Stimulated activated CD8-positive, alpha-beta memory T cell treated with anti-CD3 and anti-CD28 coated beads, Interleukin-2, amount 100 ng/mL, for 48 hours (primary cell): ENCODE data around the gene DPYD.
"Not testable (repeated sequence)": the region's sequence is repeated elsewhere in the genome, so short reads cannot be mapped to it uniquely, and the experiment has no call there.

Source experiments
- DNase-seq, 2 donors: peaks; one replicate each; pipeline ENCODE4 v3.0.0-alpha.2; 2020; ENCODE audit warnings: low read depth in 2 of 2

Gene DPYD

DNA sequence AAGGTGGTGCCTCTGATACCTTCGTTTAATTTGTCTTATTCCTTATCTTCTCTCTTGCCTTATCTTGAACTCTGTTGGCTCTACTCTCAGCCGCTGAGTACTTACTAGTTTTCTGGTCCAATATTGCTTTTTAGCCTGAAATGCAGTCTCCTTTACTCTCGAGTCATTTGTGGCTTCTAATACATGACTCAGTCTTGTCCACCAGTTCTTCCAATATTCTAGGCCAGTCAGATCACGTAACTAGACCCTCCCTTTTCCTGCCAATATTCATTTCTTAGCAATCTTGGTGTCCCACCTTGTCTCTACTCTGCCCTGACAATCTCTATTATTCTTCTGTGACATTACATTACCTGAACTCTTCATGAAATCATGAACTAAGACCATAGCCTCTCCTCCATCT is 555.8 kb downstream of the DPYD start:
- no peak for DNase-seq

- DNase-seq = no peak
Measured at GRCh38 chr1:97364086-97364485, 556.7 kb downstream of the DPYD start.

- no peak for DNase-seq
Measured at GRCh38 chr1:97356309-97356708, 564.5 kb downstream of the DPYD start.

DNA sequence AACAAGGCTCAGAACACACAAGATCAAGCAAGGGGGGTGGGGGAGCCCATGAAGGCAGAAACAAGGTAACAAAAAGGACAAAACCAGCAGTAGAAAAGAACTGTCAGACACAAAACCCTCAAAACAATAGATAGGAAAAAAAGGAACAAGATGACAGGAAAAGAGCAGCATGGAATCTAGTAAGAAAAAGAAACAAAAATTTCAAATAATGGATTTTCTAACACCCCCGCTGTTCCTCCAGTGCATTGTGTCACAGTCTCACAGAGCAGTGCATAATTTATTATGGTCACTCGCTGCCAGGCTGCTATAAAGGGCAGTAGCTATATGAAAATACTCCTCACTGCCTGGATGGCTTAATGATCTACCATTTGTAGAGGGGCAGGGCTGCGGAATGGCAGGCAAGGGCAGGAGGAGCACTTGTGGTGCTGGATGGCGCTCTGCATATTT is 567.9 kb downstream of the DPYD start:
- DNase-seq = no peak

GRCh38 chr1:97351846-97352245 is 569.0 kb downstream of the DPYD start:
- DNase-seq = no peak

GRCh38 chr1:97350662-97351061 is 570.2 kb downstream of the DPYD start:
- no peak for DNase-seq

- no peak for DNase-seq
Measured at GRCh38 chr1:97350241-97350640, 570.6 kb downstream of the DPYD start.

GRCh38 chr1:97349794-97350193 is 571.0 kb downstream of the DPYD start:
- DNase-seq = not testable (repeated sequence)

DNA sequence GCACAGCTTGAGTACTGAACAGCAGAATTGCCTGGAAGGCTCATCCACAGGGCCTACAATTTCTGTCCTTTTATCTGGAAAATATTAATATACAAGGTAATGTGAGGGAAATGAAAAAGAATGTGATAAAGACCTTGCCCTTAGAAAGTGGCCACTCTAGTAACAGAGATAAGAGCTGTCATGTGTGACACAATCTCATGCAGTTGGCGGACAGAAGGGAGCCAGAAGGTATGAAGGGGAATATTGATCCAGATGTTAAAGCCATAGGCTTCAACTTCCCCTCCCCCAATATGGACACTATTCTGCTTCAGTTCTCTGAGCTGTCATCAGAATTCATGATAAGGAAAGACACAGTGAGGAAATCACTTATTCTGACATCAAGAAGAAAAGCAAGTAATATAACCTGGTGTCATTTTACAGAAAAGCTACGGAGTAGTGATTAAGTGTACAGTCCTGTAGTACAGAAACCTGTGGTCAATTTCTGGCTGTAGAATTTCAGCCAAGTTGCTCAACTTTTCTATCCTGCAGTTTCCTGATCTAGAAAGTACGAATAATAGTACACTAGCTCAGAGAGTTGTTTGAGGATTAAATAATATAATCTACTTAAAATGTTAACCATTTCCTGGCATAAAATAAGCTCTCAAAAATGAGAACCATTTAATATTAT is 572.1 kb downstream of the DPYD start:
- no peak for DNase-seq

DNA sequence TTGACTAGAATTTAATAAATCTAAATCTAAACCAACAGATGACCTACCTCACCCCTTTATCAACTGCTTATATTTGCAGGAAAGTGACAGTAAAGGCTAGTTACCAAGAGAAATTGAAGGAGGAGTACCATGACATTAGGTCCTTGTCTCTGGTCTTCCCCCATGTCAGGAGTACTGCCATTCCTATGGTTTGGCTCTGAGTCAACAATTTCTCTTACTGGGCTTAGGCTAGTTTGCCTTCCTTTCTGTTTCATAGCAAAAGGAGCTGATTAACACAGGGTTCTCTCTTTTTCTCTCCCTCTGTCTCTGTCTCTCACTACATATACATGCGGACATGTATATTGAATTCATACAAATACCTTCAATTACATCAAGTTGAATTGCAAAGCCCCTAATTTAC is 579.9 kb downstream of the DPYD start:
- DNase-seq = no peak

- no peak for DNase-seq
Measured at GRCh38 chr1:97338347-97338746, 582.5 kb downstream of the DPYD start.

GRCh38 chr1:97337250-97338030 is 583.4 kb downstream of the DPYD start:
- DNase-seq = no peak

DNA sequence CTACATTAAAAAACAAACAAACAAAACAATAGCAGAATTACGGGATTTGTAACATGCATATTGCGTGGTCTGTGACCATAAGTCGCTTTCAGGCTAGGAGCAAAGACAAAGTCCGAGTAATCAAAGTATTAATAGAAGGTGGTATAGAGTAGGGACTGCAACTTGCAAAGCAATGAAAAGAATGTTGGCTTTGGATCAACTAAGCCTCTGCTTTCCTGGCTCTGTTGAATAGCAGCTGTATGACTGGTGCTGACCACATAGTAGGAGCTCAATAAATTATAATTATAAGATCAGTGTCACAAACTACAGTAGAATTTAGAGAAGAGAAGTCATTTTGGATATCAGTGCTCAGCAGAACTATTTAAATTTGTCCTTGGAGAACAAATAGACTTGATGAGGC is 586.4 kb downstream of the DPYD start:
- DNase-seq = no peak

- no peak for DNase-seq
Measured at GRCh38 chr1:97332716-97333115, 588.1 kb downstream of the DPYD start.

GRCh38 chr1:97331165-97331564 is 589.7 kb downstream of the DPYD start:
- DNase-seq = no peak

DNA sequence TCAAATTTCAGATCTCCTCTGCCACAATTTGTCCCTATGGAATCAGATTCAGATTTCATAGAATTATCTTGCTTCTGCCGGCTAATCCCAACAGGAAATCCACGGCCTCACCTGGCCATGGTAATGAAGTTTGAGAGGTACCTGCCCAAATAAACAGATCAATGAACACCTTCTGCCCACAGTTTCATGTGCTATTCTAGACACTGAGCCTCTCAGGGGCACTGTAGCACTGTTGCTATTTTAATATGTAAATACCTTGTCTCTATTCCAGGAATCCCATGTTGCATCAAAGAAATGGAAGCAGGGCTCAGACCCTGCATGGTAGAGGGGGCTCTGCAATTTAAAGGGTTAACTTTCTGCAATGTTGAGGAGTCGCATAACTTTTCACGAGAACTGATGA is 606.1 kb downstream of the DPYD start:
- DNase-seq = no peak

GRCh38 chr1:97308131-97308530 is 612.7 kb downstream of the DPYD start:
- DNase-seq = no peak

GRCh38 chr1:97307568-97307967 is 613.3 kb downstream of the DPYD start:
- DNase-seq = no peak

DNA sequence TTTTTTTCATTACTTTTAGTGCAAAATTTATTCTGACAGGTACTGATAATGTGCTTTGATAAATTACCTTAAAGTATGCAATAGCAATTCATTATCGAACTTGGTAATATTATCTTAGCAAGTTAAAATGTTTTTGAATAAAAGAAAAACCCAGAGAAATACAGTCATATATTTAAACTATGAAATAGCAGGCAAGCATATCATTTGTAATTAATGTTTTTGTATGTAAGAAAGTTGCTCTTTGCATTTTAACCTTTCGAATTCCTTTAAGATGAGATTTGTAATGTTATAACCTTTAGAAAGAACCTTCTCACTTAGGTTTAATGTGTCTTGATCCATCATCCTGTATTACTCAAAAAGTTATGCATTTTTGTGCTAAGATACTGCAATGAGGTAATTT is 613.7 kb downstream of the DPYD start:
- DNase-seq = no peak

GRCh38 chr1:97306504-97306903 is 614.3 kb downstream of the DPYD start:
- DNase-seq = no peak

GRCh38 chr1:97304366-97304765 is 616.5 kb downstream of the DPYD start:
- DNase-seq = no peak

- DNase-seq = no peak
Measured at GRCh38 chr1:97298966-97299365, 621.9 kb downstream of the DPYD start.

GRCh38 chr1:97297611-97298010 is 623.2 kb downstream of the DPYD start:
- DNase-seq = no peak
